ENCODE data around the gene CIAO3.
A peak's percentile ranks its signal among the peaks of the same experiment; 100 is the strongest.

The CIAO3 gene

GRCh38 chr16:704047-704446 lies 36.8 kb downstream of the CIAO3 start:
- Histone ChIP-seq H4K8ac (ENCODE audit: low read depth, low read length) (no peak overlapping the region), H3K36me3 (ENCODE audit: control insufficient read depth in 1 of 2, insufficient read depth in 2 of 2, low read length in 2 of 2) (no peaks in the 10 kb centered on the region), H3K4ac (ENCODE audit: low read depth, low read length) (no peak overlapping the region), H3K4me3 (ENCODE audit: low read depth, low read length) (no peak overlapping the region), H3K4me2 (ENCODE audit: low read length) (no peak overlapping the region), H3K27ac (ENCODE audit: low read depth, low read length) (no peak overlapping the region), H2BK12ac (ENCODE audit: low read length) (no peak overlapping the region), H3K14ac (ENCODE audit: low read length) (no peak overlapping the region), H3K23ac (ENCODE audit: low read length) (no peak overlapping the region), H2AFZ (ENCODE audit: insufficient read depth, low read length, poor library complexity) (no peak overlapping the region), H3K79me1 (ENCODE audit: low read length) (no peaks in the 10 kb centered on the region), H2AK5ac (ENCODE audit: low read length) (no peak overlapping the region), H3K9me3 (ENCODE audit: insufficient read depth, low read depth, low read length) (peaks cover 7% of the 10 kb centered on the region), H3K18ac (ENCODE audit: low read length) (no peak overlapping the region), H2BK120ac (ENCODE audit: insufficient read depth, low read length, poor library complexity) (no peak overlapping the region), H4K12ac (ENCODE audit: low read depth, low read length) (no peak overlapping the region), H3K9ac (ENCODE audit: low read length) (no peak overlapping the region), H4K91ac (ENCODE audit: low read depth, low read length) (no peak overlapping the region), H3K27me3 (ENCODE audit: insufficient read depth, low read length) (peaks cover 53% of the 10 kb centered on the region), H2BK5ac (ENCODE audit: low read depth, low read length, poor library complexity) (no peak overlapping the region), H3K4me1 (ENCODE audit: control insufficient read depth in 1 of 2, insufficient read depth in 2 of 2, low read length in 2 of 2) (peaks cover 0 to 2% of the 10 kb centered on the region in 2 experiments), H3K79me2 (ENCODE audit: control insufficient read depth, insufficient read depth, low read length, poor library complexity) (no peaks in the 10 kb centered on the region)
- WGBS (ENCODE audit: extremely low coverage, insufficient coverage, insufficient read length), result no CpG with 5 or more reads among the region's 7 CpGs
- DNase-seq, result no peak

DNA sequence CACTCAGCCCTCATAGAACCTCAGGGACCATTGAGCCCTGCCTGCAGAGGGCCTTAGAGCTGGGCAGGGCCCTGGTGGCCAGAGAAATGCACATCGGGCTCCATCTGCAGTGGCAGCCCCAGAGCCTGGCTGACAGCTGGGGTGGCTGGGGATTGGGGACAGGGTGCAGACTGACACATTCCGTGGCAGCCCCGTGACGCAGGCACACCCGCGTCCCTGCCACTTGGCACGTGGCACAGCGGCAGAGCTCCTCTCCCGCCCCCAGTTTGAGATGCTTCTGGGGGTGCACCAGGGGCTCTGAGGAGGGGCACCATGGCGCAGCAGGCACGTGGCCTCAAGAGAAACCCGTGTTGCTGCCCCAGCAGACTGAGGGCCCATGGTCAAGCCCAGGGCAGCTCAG lies 37.4 kb downstream of the CIAO3 start:
- H2AK5ac ChIP-seq (ENCODE audit: low read length), result no peak overlapping the region
- WGBS (ENCODE audit: extremely low coverage, insufficient coverage, insufficient read length), result no CpG with 5 or more reads among the region's 12 CpGs
- H2BK120ac ChIP-seq (ENCODE audit: insufficient read depth, low read length, poor library complexity), result no peak overlapping the region
- no peak overlapping the region for H2AFZ ChIP-seq (ENCODE audit: insufficient read depth, low read length, poor library complexity)
- no peak overlapping the region for H3K4me2 ChIP-seq (ENCODE audit: low read length)
- no peaks in the 10 kb centered on the region for H3K79me2 ChIP-seq (ENCODE audit: control insufficient read depth, insufficient read depth, low read length, poor library complexity)
- H3K4me1 ChIP-seq (ENCODE audit: control insufficient read depth in 1 of 2, insufficient read depth in 2 of 2, low read length in 2 of 2), result peaks cover 0 to 2% of the 10 kb centered on the region in 2 experiments
- no peak overlapping the region for H3K4ac ChIP-seq (ENCODE audit: low read depth, low read length)
- H3K4me3 ChIP-seq (ENCODE audit: low read depth, low read length), result no peak overlapping the region
- H2BK5ac ChIP-seq (ENCODE audit: low read depth, low read length, poor library complexity), result no peak overlapping the region
- no peak overlapping the region for H2BK12ac ChIP-seq (ENCODE audit: low read length)
- no peaks in the 10 kb centered on the region for H3K36me3 ChIP-seq (ENCODE audit: control insufficient read depth in 1 of 2, insufficient read depth in 2 of 2, low read length in 2 of 2)
- DNase-seq, result no peak
- no peak overlapping the region for H4K91ac ChIP-seq (ENCODE audit: low read depth, low read length)
- H4K8ac ChIP-seq (ENCODE audit: low read depth, low read length), result no peak overlapping the region
- no peak overlapping the region for H3K18ac ChIP-seq (ENCODE audit: low read length)
- no peak overlapping the region for H3K23ac ChIP-seq (ENCODE audit: low read length)
- H3K14ac ChIP-seq (ENCODE audit: low read length), result no peak overlapping the region
- no peaks in the 10 kb centered on the region for H3K79me1 ChIP-seq (ENCODE audit: low read length)
- H3K9me3 ChIP-seq (ENCODE audit: insufficient read depth, low read depth, low read length), result peaks cover 7% of the 10 kb centered on the region
- no peak overlapping the region for H3K27ac ChIP-seq (ENCODE audit: low read depth, low read length)
- H3K9ac ChIP-seq (ENCODE audit: low read length), result no peak overlapping the region
- H3K27me3 ChIP-seq (ENCODE audit: insufficient read depth, low read length), result peaks cover 53% of the 10 kb centered on the region
- H4K12ac ChIP-seq (ENCODE audit: low read depth, low read length), result no peak overlapping the region

- no peaks in the 10 kb centered on the region for H3K36me3 ChIP-seq (ENCODE audit: control insufficient read depth in 1 of 2, insufficient read depth in 2 of 2, low read length in 2 of 2)
- no peak overlapping the region for H3K9ac ChIP-seq (ENCODE audit: low read length)
- no peaks in the 10 kb centered on the region for H3K79me1 ChIP-seq (ENCODE audit: low read length)
- no peaks in the 10 kb centered on the region for H3K79me2 ChIP-seq (ENCODE audit: control insufficient read depth, insufficient read depth, low read length, poor library complexity)
- no peak for DNase-seq
- H4K8ac ChIP-seq (ENCODE audit: low read depth, low read length), result no peak overlapping the region
- H3K9me3 ChIP-seq (ENCODE audit: insufficient read depth, low read depth, low read length), result peaks cover 8% of the 10 kb centered on the region
- H2AK5ac ChIP-seq (ENCODE audit: low read length), result no peak overlapping the region
- H2BK5ac ChIP-seq (ENCODE audit: low read depth, low read length, poor library complexity), result no peak overlapping the region
- no CpG with 5 or more reads among the region's 19 CpGs for WGBS (ENCODE audit: extremely low coverage, insufficient coverage, insufficient read length)
- no peak overlapping the region for H2BK12ac ChIP-seq (ENCODE audit: low read length)
- H3K14ac ChIP-seq (ENCODE audit: low read length), result no peak overlapping the region
- H3K18ac ChIP-seq (ENCODE audit: low read length), result no peak overlapping the region
- no peak overlapping the region for H3K4me3 ChIP-seq (ENCODE audit: low read depth, low read length)
- no peak overlapping the region for H2AFZ ChIP-seq (ENCODE audit: insufficient read depth, low read length, poor library complexity)
- H3K4me1 ChIP-seq (ENCODE audit: control insufficient read depth in 1 of 2, insufficient read depth in 2 of 2, low read length in 2 of 2), result peaks cover 0 to 2% of the 10 kb centered on the region in 2 experiments
- H3K27ac ChIP-seq (ENCODE audit: low read depth, low read length), result no peak overlapping the region
- no peak overlapping the region for H4K91ac ChIP-seq (ENCODE audit: low read depth, low read length)
- no peak overlapping the region for H3K4ac ChIP-seq (ENCODE audit: low read depth, low read length)
- no peak overlapping the region for H3K23ac ChIP-seq (ENCODE audit: low read length)
- H3K27me3 ChIP-seq (ENCODE audit: insufficient read depth, low read length), result peaks cover 51% of the 10 kb centered on the region
- H4K12ac ChIP-seq (ENCODE audit: low read depth, low read length), result no peak overlapping the region
- no peak overlapping the region for H2BK120ac ChIP-seq (ENCODE audit: insufficient read depth, low read length, poor library complexity)
- H3K4me2 ChIP-seq (ENCODE audit: low read length), result no peak overlapping the region
These were observed 38.5 kb downstream of the CIAO3 start for GRCh38 chr16:702341-702740.

DNA sequence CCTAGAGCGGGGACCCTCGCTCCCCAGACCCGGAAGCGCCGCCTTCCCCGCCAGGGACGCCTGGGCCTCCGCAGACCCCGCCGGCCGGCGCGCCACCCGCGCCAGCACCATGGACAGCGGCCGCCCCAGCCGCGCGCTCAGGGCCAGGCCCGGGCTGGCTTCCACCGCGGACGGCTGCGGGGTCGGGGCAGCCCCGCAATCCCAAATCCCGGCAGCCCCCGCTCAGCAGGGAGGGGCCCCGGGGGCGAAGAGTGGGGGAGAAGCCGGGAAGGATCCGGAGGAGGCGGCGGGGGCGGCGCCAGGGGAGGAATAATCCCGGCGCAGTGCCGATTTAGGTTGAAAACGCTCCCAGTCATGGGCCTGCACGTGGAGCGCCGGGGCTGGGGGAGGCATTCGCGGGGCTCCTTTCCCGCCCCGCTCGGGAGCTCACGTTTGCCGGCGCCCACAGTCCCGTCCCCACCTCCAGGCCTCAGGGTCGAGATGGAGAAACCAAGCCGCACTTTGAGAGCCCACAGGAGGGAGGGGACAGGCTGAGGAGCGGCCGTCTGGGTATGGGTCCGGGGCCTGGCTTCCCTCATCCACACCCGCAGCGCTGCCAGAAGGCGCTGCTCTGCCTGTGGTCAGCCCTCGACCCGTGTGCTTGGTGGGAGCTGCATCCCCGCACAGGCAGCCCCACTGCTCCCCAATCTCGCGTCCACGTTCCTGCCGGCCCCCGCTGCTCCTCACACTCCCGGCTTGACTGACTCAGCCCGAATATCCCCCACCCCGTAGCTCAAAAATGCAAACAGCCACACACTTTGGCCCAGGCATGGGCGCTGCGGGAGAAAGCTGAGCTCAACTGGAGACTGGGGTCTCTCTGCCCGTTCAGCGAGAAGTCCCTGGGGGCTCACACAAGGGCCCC lies 39.9 kb downstream of the CIAO3 start:
- Histone ChIP-seq H3K18ac (ENCODE audit: low read length) (no peak overlapping the region), H3K23ac (ENCODE audit: low read length) (no peak overlapping the region), H2BK120ac (ENCODE audit: insufficient read depth, low read length, poor library complexity) (no peak overlapping the region), H3K9me3 (ENCODE audit: insufficient read depth, low read depth, low read length) (peaks cover 2% of the 10 kb centered on the region), H3K27ac (ENCODE audit: low read depth, low read length) (no peak overlapping the region), H3K14ac (ENCODE audit: low read length) (no peak overlapping the region), H3K79me1 (ENCODE audit: low read length) (no peaks in the 10 kb centered on the region), H2BK12ac (ENCODE audit: low read length) (no peak overlapping the region), H2BK5ac (ENCODE audit: low read depth, low read length, poor library complexity) (no peak overlapping the region), H3K9ac (ENCODE audit: low read length) (no peak overlapping the region), H4K12ac (ENCODE audit: low read depth, low read length) (no peak overlapping the region), H3K4me3 (ENCODE audit: low read depth, low read length) (no peak overlapping the region), H3K27me3 (ENCODE audit: insufficient read depth, low read length) (peaks cover 43% of the 10 kb centered on the region), H3K4ac (ENCODE audit: low read depth, low read length) (no peak overlapping the region), H3K4me1 (ENCODE audit: control insufficient read depth in 1 of 2, insufficient read depth in 2 of 2, low read length in 2 of 2) (peaks cover 0 to 2% of the 10 kb centered on the region in 2 experiments), H2AFZ (ENCODE audit: insufficient read depth, low read length, poor library complexity) (no peak overlapping the region), H4K8ac (ENCODE audit: low read depth, low read length) (no peak overlapping the region), H3K79me2 (ENCODE audit: control insufficient read depth, insufficient read depth, low read length, poor library complexity) (no peaks in the 10 kb centered on the region), H2AK5ac (ENCODE audit: low read length) (no peak overlapping the region), H3K36me3 (ENCODE audit: control insufficient read depth in 1 of 2, insufficient read depth in 2 of 2, low read length in 2 of 2) (no peaks in the 10 kb centered on the region), H4K91ac (ENCODE audit: low read depth, low read length) (no peak overlapping the region), H3K4me2 (ENCODE audit: low read length) (no peak overlapping the region)
- peak in 1 of 2 donors; percentile 58 for DNase-seq
- no CpG with 5 or more reads among the region's 76 CpGs for WGBS (ENCODE audit: extremely low coverage, insufficient coverage, insufficient read length)

Measured in trophoblast cell (in vitro differentiated cells and primary cell).